SKM-1 treated with dmso at 0.1 percent for 144 hours (cell line): ENCODE results near the gene AKR1C1.
"Not testable (repeated sequence)": the region's sequence is repeated elsewhere in the genome, so short reads cannot be mapped to it uniquely, and the experiment has no call there.

Experiments used
- DNase-seq: peaks from one replicate; lab custom pipeline; 2025; ENCODE audit not compliant: unreplicated experiment; lab: John Stamatoyannopoulos, UW

The AKR1C1 gene

GRCh38 chr10:4947039-4947634 lies 16.1 kb upstream of the AKR1C1 start:
- no peak for DNase-seq

- no peak for DNase-seq
Measured at GRCh38 chr10:4947635-4948596, 15.3 kb upstream of the AKR1C1 start.

GRCh38 chr10:4951512-4952162 lies 11.6 kb upstream of the AKR1C1 start:
- DNase-seq = not testable (repeated sequence)

- no peak for DNase-seq
Measured at GRCh38 chr10:4953405-4953804, 9.8 kb upstream of the AKR1C1 start.

DNA sequence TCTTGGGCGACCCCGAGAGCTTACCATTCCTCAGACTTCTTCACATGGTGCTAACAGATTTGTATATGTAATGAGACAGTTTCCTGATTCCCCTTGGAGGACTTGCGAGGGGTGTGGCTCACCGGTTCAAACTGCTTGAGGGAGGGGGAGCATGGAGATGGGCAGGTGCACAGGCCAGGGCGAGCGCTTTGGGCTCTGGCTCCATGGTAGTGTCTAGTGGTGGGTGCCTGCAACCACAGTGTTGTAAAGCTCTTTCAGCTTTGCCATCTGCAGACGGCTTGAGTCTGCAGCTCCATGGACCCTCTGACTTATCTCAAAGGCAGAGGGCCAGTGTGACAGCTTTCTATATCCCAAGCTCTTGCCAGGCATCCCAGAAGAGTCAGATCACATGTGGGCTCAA lies 7.1 kb upstream of the AKR1C1 start:
- DNase-seq = not testable (repeated sequence)

GRCh38 chr10:4956955-4957645 lies 6.1 kb upstream of the AKR1C1 start:
- not testable (repeated sequence) for DNase-seq

GRCh38 chr10:4961558-4961957 lies 1.7 kb upstream of the AKR1C1 start:
- DNase-seq = not testable (repeated sequence)

DNA sequence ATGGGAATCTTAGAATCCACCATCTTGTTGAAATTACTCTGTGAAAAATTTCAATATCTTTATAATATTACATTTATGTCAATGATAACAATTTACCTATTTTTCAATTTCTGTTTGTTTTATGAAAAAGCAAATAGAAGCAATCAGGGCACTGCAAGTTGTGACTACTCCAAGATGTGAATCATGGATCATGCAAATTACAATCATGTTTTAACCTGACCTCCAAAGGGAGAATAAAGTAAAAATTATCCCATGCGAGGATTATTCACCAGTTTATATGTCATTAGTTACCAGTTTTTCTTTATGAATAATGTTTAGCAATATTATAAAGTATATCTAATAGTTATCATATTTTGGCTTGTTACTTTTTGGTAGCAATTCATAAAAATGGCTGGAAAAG lies 907 bp upstream of the AKR1C1 start:
- DNase-seq = not testable (repeated sequence)

DNA sequence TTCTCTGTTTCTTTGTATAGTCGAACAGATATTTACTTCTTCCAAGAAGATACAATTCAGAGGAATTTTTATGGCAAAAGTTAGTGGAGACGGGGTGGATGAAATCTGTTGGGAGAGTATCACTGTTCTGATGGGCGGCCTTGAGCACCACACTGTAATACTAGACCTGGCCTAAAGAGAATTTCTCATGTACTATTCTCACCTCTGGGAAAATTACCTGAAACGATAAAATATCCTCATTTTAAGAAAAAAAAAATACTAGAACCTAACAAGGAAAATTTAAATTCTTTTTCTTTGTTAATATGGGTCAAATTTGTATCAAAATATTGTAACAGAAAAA lies 570 bp downstream of the AKR1C1 start:
- DNase-seq = not testable (repeated sequence)

DNA sequence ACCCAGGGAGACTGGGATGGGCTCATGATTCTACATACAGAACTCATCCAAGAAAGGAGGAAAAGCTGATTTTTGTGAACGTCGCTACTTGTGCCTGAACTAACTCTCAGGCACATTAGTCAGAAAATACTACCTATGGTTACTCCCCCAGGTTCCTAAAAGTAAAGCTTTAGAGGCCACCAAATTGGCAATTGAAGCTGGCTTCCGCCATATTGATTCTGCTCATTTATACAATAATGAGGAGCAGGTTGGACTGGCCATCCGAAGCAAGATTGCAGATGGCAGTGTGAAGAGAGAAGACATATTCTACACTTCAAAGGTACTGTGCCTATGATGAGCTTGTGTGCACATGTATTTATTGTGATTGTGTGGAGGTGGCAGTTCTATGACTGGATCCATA lies 2.5 kb downstream of the AKR1C1 start:
- DNase-seq = not testable (repeated sequence)

DNA sequence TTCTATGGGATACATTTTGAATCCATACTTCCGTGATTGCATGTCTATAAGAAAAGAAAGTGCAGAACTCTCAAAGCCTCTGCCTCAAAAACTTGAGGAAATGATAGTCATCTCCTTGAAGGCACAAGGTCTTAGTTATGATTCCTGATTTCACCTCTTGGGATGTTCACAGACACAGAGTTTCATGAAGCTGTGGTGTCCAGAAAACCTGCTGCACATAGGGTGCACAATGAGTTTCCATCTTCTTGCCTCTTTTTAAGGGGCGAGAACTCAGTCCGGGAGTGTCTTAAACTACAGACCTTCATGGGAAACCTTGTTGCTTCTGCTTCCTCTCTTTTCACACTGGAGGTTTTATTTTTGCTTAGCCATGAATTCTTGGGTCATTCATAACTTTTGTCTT lies 4.0 kb downstream of the AKR1C1 start:
- not testable (repeated sequence) for DNase-seq

GRCh38 chr10:4969289-4969688 lies 6.1 kb downstream of the AKR1C1 start:
- DNase-seq = not testable (repeated sequence)

- DNase-seq = not testable (repeated sequence)
Measured at GRCh38 chr10:4970362-4970761, 7.1 kb downstream of the AKR1C1 start.

GRCh38 chr10:4972369-4973142 lies 9.3 kb downstream of the AKR1C1 start:
- DNase-seq = not testable (repeated sequence)

- DNase-seq = not testable (repeated sequence)
Measured at GRCh38 chr10:4973294-4973693, 10.1 kb downstream of the AKR1C1 start.

DNA sequence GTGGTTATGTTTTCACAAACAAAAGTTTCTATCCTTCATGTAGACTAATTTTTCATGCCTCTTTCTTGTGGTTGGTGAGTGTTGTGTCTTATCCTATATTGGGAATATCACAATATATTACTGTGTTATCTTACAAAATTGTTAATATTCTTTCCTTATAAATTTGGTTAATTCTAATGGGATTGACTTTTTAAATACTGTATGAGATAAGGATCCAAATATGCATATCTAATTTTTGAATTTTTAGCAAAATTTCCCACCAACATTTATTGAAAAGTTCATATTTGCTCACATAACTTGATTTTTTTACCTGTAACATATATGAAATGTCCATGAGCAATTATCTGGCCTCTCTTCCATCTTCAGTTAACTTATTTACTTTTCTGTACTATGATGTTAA lies 11.2 kb downstream of the AKR1C1 start:
- DNase-seq = not testable (repeated sequence)

- no peak for DNase-seq
Measured at GRCh38 chr10:4977025-4977424, 13.8 kb downstream of the AKR1C1 start.

DNA sequence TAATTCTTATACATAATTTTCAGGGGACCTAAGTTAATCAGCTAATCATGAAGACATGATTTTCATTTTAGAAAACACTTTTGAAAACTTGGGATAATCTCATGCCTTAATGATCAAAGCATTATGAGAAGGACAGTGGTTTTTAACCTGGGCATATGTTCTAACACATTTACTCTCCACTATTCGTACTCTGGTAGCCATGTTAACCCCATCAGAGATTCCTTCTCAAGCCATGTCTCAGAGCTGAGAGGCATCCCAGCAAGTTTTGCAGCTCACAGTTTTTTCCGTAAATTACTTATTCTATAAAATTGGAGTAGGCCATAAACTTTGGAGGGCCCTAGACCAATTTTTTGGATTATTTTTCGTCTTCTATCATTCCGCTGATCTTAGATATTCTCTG lies 15.7 kb downstream of the AKR1C1 start:
- DNase-seq = no peak

DNA sequence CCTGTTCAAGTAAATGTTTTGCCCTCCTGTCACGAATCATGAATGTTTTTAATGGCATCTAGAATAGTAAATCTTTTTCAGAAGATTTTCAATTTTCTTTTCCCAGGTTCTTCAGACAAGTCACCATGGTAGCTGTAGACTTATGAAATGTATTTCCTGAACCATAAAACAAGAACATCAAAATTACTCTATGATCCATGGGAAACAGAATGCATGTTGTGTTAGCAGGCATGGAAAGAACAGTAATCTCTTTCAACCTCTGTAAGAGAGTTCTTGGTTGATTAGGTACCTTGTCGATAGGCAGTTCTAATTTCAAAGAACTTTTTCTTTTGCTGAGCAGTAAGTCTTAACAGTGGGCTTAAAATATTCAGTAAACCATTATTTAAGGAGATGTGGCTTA lies 17.6 kb downstream of the AKR1C1 start:
- no peak for DNase-seq

- DNase-seq = no peak
Measured at GRCh38 chr10:4981722-4982471, 18.7 kb downstream of the AKR1C1 start.
